COR-L47 (cell line): ENCODE results near the gene SPEM1.

Source experiments
- DNase-seq: peaks from one replicate; lab custom pipeline; 2025; lab: John Stamatoyannopoulos, UW

Gene SPEM1

GRCh38 chr17:7418472-7419152, 1.5 kb upstream of the SPEM1 start:
- no peak for DNase-seq

GRCh38 chr17:7421186-7421585, 1.1 kb downstream of the SPEM1 start:
- no peak for DNase-seq

GRCh38 chr17:7423679-7424078, 3.6 kb downstream of the SPEM1 start:
- no peak for DNase-seq

GRCh38 chr17:7425316-7425715, 5.2 kb downstream of the SPEM1 start, which contains the start of gene SPEM2:
Gene SPEM2, plus strand, starts transcription at chr17:7425616. Its CDS starts 73 bp downstream, at chr17:7425689.
- no peak for DNase-seq

GRCh38 chr17:7425756-7426155, 5.6 kb downstream of the SPEM1 start:
- DNase-seq, result no peak

GRCh38 chr17:7426203-7426863, 6.2 kb downstream of the SPEM1 start:
- DNase-seq, result no peak

GRCh38 chr17:7426896-7427489, 6.9 kb downstream of the SPEM1 start:
- no peak for DNase-seq

- no peak for DNase-seq
These were observed 7.4 kb downstream of the SPEM1 start for GRCh38 chr17:7427549-7427948.

GRCh38 chr17:7428557-7428956, 8.4 kb downstream of the SPEM1 start, which contains the start of gene SPEM3:
Gene SPEM3, plus strand, starts transcription at chr17:7428857. Its CDS starts 46 bp downstream, at chr17:7428903.
- no peak for DNase-seq

GRCh38 chr17:7429722-7430121, 9.6 kb downstream of the SPEM1 start:
- no peak for DNase-seq

GRCh38 chr17:7431231-7431630, 11.1 kb downstream of the SPEM1 start:
- no peak for DNase-seq

GRCh38 chr17:7432296-7432695, 12.2 kb downstream of the SPEM1 start:
- DNase-seq, result no peak

GRCh38 chr17:7435676-7436555, 15.8 kb downstream of the SPEM1 start:
- DNase-seq, result no peak

- DNase-seq, result peak; percentile 68
These were observed 16.6 kb downstream of the SPEM1 start for GRCh38 chr17:7436556-7437368.

- no peak for DNase-seq
These were observed 17.3 kb downstream of the SPEM1 start for GRCh38 chr17:7437369-7437863.

- DNase-seq, result no peak
These were observed 18.0 kb downstream of the SPEM1 start for GRCh38 chr17:7437950-7438614.

- no peak for DNase-seq
These were observed 18.7 kb downstream of the SPEM1 start for GRCh38 chr17:7438656-7439460.

- DNase-seq, result no peak
These were observed 19.5 kb downstream of the SPEM1 start, which contains the start of gene FGF11 for GRCh38 chr17:7439462-7440112. Gene FGF11, plus strand, starts transcription at chr17:7439512. Its CDS starts 109 bp downstream, at chr17:7439621.
